B cell (primary cell): ENCODE data around the gene LAMC3. TPM values are rescaled to one million over a fixed set of nuclear protein-coding genes. Genes with fewer than 3 reads are reported as not detected.

Source experiments
- ATAC-seq: fragments of 200-7000 bp; cut with Tn5 transposase; one replicate; pipeline ENCODE4 v1.10.0; 2021; ENCODE audit warnings: low read depth, mild to moderate bottlenecking, moderate number of reproducible peaks, moderate library complexity
- CTCF ChIA-PET: fragments of 350-600 bp; sonication (Branson Sonifier 250); formaldehyde crosslinking; loops from one replicate; lab custom pipeline; 2021; ENCODE audit warnings: antibody characterized with exemption, inconsistent platforms; lab: Charles Lee
- POLR2A ChIA-PET: fragments of 350-600 bp; sonication (Branson Sonifier 250); formaldehyde crosslinking; loops from one replicate; lab custom pipeline; 2021; ENCODE audit warnings: antibody characterized with exemption; lab: Charles Lee
- DNase-seq: peaks from one replicate; pipeline ENCODE4 v3.0.0; 2013
- H2AFZ ChIP-seq: 2 replicates; pipeline ENCODE4 v1.6.1; 2012; ENCODE audit warnings: mild to moderate bottlenecking, low read depth, low read length; ENCODE audit not compliant: insufficient read depth, poor library complexity, severe bottlenecking
- H3K27ac ChIP-seq, 2 donors: 1 replicate in 1 of 2; 2 replicates in 1 of 2; pipeline ENCODE4 v1.5.1; 2012 to 2013; ENCODE audit warnings: low read length in 2 of 2, mild to moderate bottlenecking in 2 of 2, moderate library complexity in 1 of 2
- H3K27me3 ChIP-seq, 4 experiments: fragments of 200-600 bp in 1 of 4; sonication (generic) in 1 of 4; replicated peaks in 1 of 4; 1 replicate in 2 of 4; 2 replicates in 2 of 4; pipeline versions ENCODE4 v1.6.1 to v1.7.0; 2013 to 2016; ENCODE audit warnings: low read length in 3 of 4, mild to moderate bottlenecking in 2 of 4, mixed read lengths in 1 of 4, moderate library complexity in 1 of 4; ENCODE audit not compliant: insufficient read depth in 4 of 4, control insufficient read depth in 3 of 4; ENCODE audit errors: control extremely low read depth in 1 of 4
- H3K36me3 ChIP-seq, 2 experiments: replicated peaks in 1 of 2; 1 replicate in 1 of 2; 2 replicates in 1 of 2; pipeline versions ENCODE4 v1.6.1 to v1.7.1; 2013; ENCODE audit warnings: low read length in 1 of 2; ENCODE audit not compliant: insufficient read depth in 2 of 2, control insufficient read depth in 1 of 2; ENCODE audit errors: control extremely low read depth in 1 of 2, extremely low read depth in 1 of 2
- H3K4me1 ChIP-seq, 2 donors: fragments of 200-600 bp in 1 of 2; sonication (generic) in 1 of 2; 1 replicate in 1 of 2; 2 replicates in 1 of 2; pipeline versions ENCODE4 v1.5.1 to v1.6.1; 2013 to 2017; ENCODE audit warnings: low read length in 2 of 2; ENCODE audit not compliant: control insufficient read depth in 2 of 2, insufficient read depth in 2 of 2
- H3K4me2 ChIP-seq: replicated peaks from 2 replicates; pipeline ENCODE3; 2012; ENCODE audit warnings: mild to moderate bottlenecking, low read depth, low read length; ENCODE audit not compliant: poor library complexity, severe bottlenecking
- H3K4me3 ChIP-seq, 5 experiments: fragments of 200-600 bp in 1 of 5; sonication (generic) in 1 of 5; 1 replicate in 3 of 5; 2 replicates in 2 of 5; pipeline versions ENCODE4 v1.5.1 to v1.7.0; 2011 to 2016; ENCODE audit warnings: low read length in 4 of 5, mild to moderate bottlenecking in 4 of 5, low read depth in 2 of 5, control low read depth in 1 of 5, moderate library complexity in 1 of 5; ENCODE audit not compliant: insufficient read depth in 1 of 5; ENCODE audit errors: control extremely low read depth in 1 of 5, extremely low read depth in 1 of 5
- H3K79me2 ChIP-seq: fragments of 200-600 bp; sonication (generic); one replicate; pipeline ENCODE4 v1.6.0; 2016; ENCODE audit warnings: low read length; ENCODE audit not compliant: control insufficient read depth, insufficient read depth
- H3K9ac ChIP-seq: fragments of 200-600 bp; sonication (generic); 2 replicates; pipeline ENCODE4 v1.6.1; 2017; ENCODE audit warnings: mild to moderate bottlenecking, low read length, moderate library complexity
- H3K9me3 ChIP-seq, 3 donors: one replicate each; pipeline versions ENCODE4 v1.6.1 to v1.7.1; 2013; ENCODE audit warnings: low read length in 2 of 3; ENCODE audit not compliant: control insufficient read depth in 2 of 3, insufficient read depth in 1 of 3; ENCODE audit errors: control extremely low read depth in 1 of 3
- H4K20me1 ChIP-seq: 2 replicates; pipeline ENCODE4 v1.6.0; 2012; ENCODE audit warnings: mild to moderate bottlenecking, low read length; ENCODE audit not compliant: insufficient read depth, control insufficient read depth, poor library complexity, severe bottlenecking
- H3K27ac Mint-ChIP-seq: one replicate; pipeline ENCODE4 v1.8.0; 2021; ENCODE audit warnings: mixed read lengths
- H3K27me3 Mint-ChIP-seq: one replicate; pipeline ENCODE4 v1.8.0; 2021; ENCODE audit warnings: mixed read lengths
- H3K4me1 Mint-ChIP-seq: one replicate; pipeline ENCODE4 v1.8.0; 2021; ENCODE audit warnings: mixed read lengths
- H3K4me3 Mint-ChIP-seq: one replicate; pipeline ENCODE4 v1.8.0; 2021; ENCODE audit warnings: mixed read lengths
- H3K9me3 Mint-ChIP-seq: one replicate; pipeline ENCODE4 v1.8.0; 2022; ENCODE audit warnings: mixed read lengths; ENCODE audit not compliant: insufficient read depth
- CTCF ChIP-seq: fragments of 200-600 bp; IDR thresholded peaks from one replicate; pipeline ENCODE4 v1.8.0; 2022; ENCODE audit warnings: antibody characterized with exemption, mild to moderate bottlenecking
- EZH2 ChIP-seq: IDR thresholded peaks from 2 replicates; pipeline ENCODE4 v1.6.1; 2012; ENCODE audit warnings: borderline replicate concordance, low read depth, mild to moderate bottlenecking, moderate library complexity, low read length; ENCODE audit not compliant: insufficient read depth, poor library complexity, severe bottlenecking
- WGBS: methylation state at CpG from one replicate; pipeline ENCODE4 v1.1.5; 2013; ENCODE audit warnings: missing lambda C conversion rate; ENCODE audit not compliant: insufficient coverage; 5-methylcytosine and 5-hydroxymethylcytosine counted together
- intact Hi-C: fragments of 100-400 bp; cut with micrococcal nuclease; formaldehyde crosslinking; loops from one replicate; pipeline ENCODE4 v1.10.0; 2022
- polyA plus RNA-seq: library from polyadenylated mRNA; depleted of rRNA; stranded (reverse); fragments of >200 nt; gene quantifications from 2 replicates; pipeline ENCODE4 v1.2.3, GENCODE V29; 2012
- total RNA-seq, 2 donors: library from RNA; stranded (reverse); fragments of 120-200 nt in 1 of 2; gene quantifications; 1 replicate in 1 of 2; 2 replicates in 1 of 2; pipeline versions ENCODE4 v1.2.3 to v1.2.4, GENCODE V29; 2013 to 2022

Gene LAMC3
- total and polyA plus RNA-seq, 2 donors (not counting 1 experiment from before 2014, with no cell fraction given) = 0.25 to 0.45 TPM

- ChIA-PET CTCF (no interaction called here), POLR2A (interaction anchor here (0.6 kb wide), 1 partner anchor 1846 kb away, joined by 3 read pairs; no protein-coding TSS in a partner anchor)
- Histone ChIP-seq H3K4me2 (no peak overlapping the region), H3K4me3 (no peak overlapping the region), H3K36me3 (no peaks in the 10 kb centered on the region), H3K9me3 (no peaks in the 10 kb centered on the region), H3K79me2 (no peaks in the 10 kb centered on the region), H3K9ac (no peak overlapping the region), H3K27ac (no peak overlapping the region), H3K4me1 (no peaks in the 10 kb centered on the region), H2AFZ (no peak overlapping the region), H3K27me3 (peaks cover 0 to 12% (median 1%) of the 10 kb centered on the region in 4 experiments), H4K20me1 (no peaks in the 10 kb centered on the region)
- DNase-seq (no peak), ATAC-seq (no peak)
- TF ChIP-seq EZH2 = no peak
- no peak for TF ChIP-seq CTCF
- Mint-ChIP-seq H3K27ac (no peak overlapping the region), H3K27me3 (peaks cover 12% of the 10 kb centered on the region), H3K4me1 (no peaks in the 10 kb centered on the region), H3K4me3 (no peak overlapping the region), H3K9me3 (no peaks in the 10 kb centered on the region)
- intact Hi-C loops = no loop called here
- 84% methylated on average over 20 of the region's 22 CpGs for WGBS
Observed at GRCh38 chr9:131116281-131117120, 107.5 kb downstream of the LAMC3 start.

GRCh38 chr9:131117121-131117761 lies 108.3 kb downstream of the LAMC3 start:
- Histone ChIP-seq H3K27ac (no peak overlapping the region), H3K27me3 (peaks cover 0 to 12% (median 1%) of the 10 kb centered on the region in 4 experiments), H3K4me1 (no peaks in the 10 kb centered on the region), H3K9me3 (no peaks in the 10 kb centered on the region), H4K20me1 (no peaks in the 10 kb centered on the region), H3K4me3 (no peak overlapping the region), H2AFZ (no peak overlapping the region), H3K36me3 (no peaks in the 10 kb centered on the region), H3K4me2 (no peak overlapping the region), H3K9ac (no peak overlapping the region), H3K79me2 (no peaks in the 10 kb centered on the region)
- TF ChIP-seq CTCF (no peak), EZH2 (no peak)
- ChIA-PET POLR2A (no interaction called here), CTCF (no interaction called here)
- no peaks in the 10 kb centered on the region for H3K9me3 Mint-ChIP-seq
- H3K4me1 Mint-ChIP-seq = no peaks in the 10 kb centered on the region
- 45% methylated on average over 10 of the region's 13 CpGs for WGBS
- intact Hi-C loops = no loop called here
- H3K27ac Mint-ChIP-seq = no peak overlapping the region
- ATAC-seq = no peak
- no peak for DNase-seq
- no peak overlapping the region for H3K4me3 Mint-ChIP-seq
- H3K27me3 Mint-ChIP-seq = peaks cover 12% of the 10 kb centered on the region
